Caco-2 (cell line): ENCODE data around the gene TTC7B. TPM values are rescaled to one million over a fixed set of nuclear protein-coding genes. Genes with fewer than 3 reads are reported as not detected.
"Not testable (repeated sequence)": the region's sequence is repeated elsewhere in the genome, so short reads cannot be mapped to it uniquely, and the experiment has no call there.

Experiments
- BruUV-seq: library from RNA; stranded (reverse); fragments of 400-500 nt; replicated peaks from 2 replicates; lab custom pipeline; 2021; lab: Mats Ljungman, UMichigan
- CTCF ChIA-PET: fragments of 300-600 bp; sonication (Branson Sonifier 250); formaldehyde crosslinking; loops from one replicate; lab custom pipeline; 2022; ENCODE audit warnings: antibody characterized with exemption; lab: Charles Lee
- POLR2A ChIA-PET: fragments of 300-600 bp; sonication (Branson Sonifier 250); formaldehyde crosslinking; loops from one replicate; lab custom pipeline; 2022; ENCODE audit warnings: antibody characterized with exemption; lab: Charles Lee
- DNase-seq, 2 experiments: peaks; one replicate each; pipeline versions ENCODE4 v3.0.0 to v3.0.0-alpha.2; 2020 to 2022
- H3K27me3 ChIP-seq: replicated peaks from 2 replicates; pipeline ENCODE4 v1.6.0; 2011; ENCODE audit warnings: low read length; ENCODE audit not compliant: control insufficient read depth, insufficient read depth
- H3K36me3 ChIP-seq: 2 replicates; pipeline ENCODE4 v1.5.1; 2011; ENCODE audit warnings: low read length; ENCODE audit not compliant: control insufficient read depth, insufficient read depth
- H3K4me1 ChIP-seq: fragments of 250-450 bp; sonication (Bioruptor Pico); 2 replicates; pipeline ENCODE4 v1.5.1; 2020; ENCODE audit warnings: mild to moderate bottlenecking
- H3K4me3 ChIP-seq: 2 replicates; pipeline ENCODE4 v1.5.1; 2011; ENCODE audit warnings: low read depth, mild to moderate bottlenecking, control low read depth, low read length
- H3K9me3 ChIP-seq: fragments of 250-450 bp; sonication (Bioruptor Pico); 2 replicates; pipeline ENCODE4 v1.5.1; 2020; ENCODE audit warnings: mild to moderate bottlenecking, moderate library complexity
- H3K27ac Mint-ChIP-seq: one replicate; pipeline ENCODE4 v1.8.0; 2022; ENCODE audit warnings: mixed read lengths; ENCODE audit not compliant: unreplicated experiment
- H3K27me3 Mint-ChIP-seq: one replicate; pipeline ENCODE4 v1.8.0; 2022; ENCODE audit warnings: mixed read lengths; ENCODE audit not compliant: insufficient read depth, unreplicated experiment
- H3K36me3 Mint-ChIP-seq: one replicate; pipeline ENCODE4 v1.8.0; 2022; ENCODE audit warnings: mild to moderate bottlenecking, mixed read lengths; ENCODE audit not compliant: insufficient read depth, unreplicated experiment
- H3K4me1 Mint-ChIP-seq: one replicate; pipeline ENCODE4 v1.8.0; 2022; ENCODE audit warnings: low read depth, mixed read lengths; ENCODE audit not compliant: unreplicated experiment
- H3K4me3 Mint-ChIP-seq: one replicate; pipeline ENCODE4 v1.8.0; 2022; ENCODE audit warnings: mild to moderate bottlenecking, moderate library complexity, mixed read lengths; ENCODE audit not compliant: unreplicated experiment
- H3K9me3 Mint-ChIP-seq: one replicate; pipeline ENCODE4 v1.8.0; 2022; ENCODE audit warnings: mixed read lengths; ENCODE audit not compliant: unreplicated experiment
- intact Hi-C: fragments of 100-400 bp; cut with micrococcal nuclease; formaldehyde crosslinking; loops from one replicate; pipeline ENCODE4 v1.10.0; 2022; ENCODE audit not compliant: unreplicated experiment
- total RNA-seq: library from RNA; stranded (reverse); gene quantifications from 2 replicates; pipeline ENCODE4 v1.2.3, GENCODE V29; 2022
- TF ChIP-seq, protein P1 (sequence below), 2 experiments: fragments of 200-600 bp in 1 of 2; IDR thresholded peaks; 1 replicate in 1 of 2; 2 replicates in 1 of 2; pipeline versions ENCODE4 v1.5.1 to v1.8.0; 2011 to 2022; ENCODE audit warnings: antibody characterized with exemption in 1 of 2, control low read depth in 1 of 2, inconsistent platforms in 1 of 2, low read depth in 1 of 2, low read length in 1 of 2, mild to moderate bottlenecking in 1 of 2, moderate library complexity in 1 of 2; ENCODE audit not compliant: insufficient read depth in 1 of 2, severe bottlenecking in 1 of 2, unreplicated experiment in 1 of 2

Gene TTC7B
- total RNA-seq, 1 experiment from 2014 or later = 28.5 TPM

DNA sequence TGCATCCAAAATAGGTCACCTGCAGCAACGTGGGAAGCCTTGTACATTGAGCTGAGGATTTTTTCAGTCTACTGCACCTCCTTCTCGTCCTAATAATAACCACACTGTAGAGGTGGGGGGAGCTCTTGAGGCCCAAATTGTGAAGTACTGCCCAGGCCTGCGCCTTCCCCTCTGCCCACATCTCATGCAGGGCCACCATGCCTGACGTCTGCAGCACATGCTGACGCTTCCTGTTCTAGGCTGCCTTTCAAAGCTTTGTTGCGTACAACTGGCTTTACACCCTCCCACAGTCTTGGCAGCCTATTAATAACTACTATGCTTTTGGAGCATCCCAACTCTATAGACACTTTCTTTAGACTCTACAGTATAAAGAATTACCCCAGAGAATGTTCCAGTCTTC lies 26.5 kb upstream of the TTC7B start:
- Histone ChIP-seq H3K4me1 (no peaks in the 10 kb centered on the region), H3K27me3 (no peaks in the 10 kb centered on the region), H3K4me3 (no peak overlapping the region), H3K9me3 (no peaks in the 10 kb centered on the region), H3K36me3 (no peaks in the 10 kb centered on the region)
- H3K27me3 Mint-ChIP-seq = no peaks in the 10 kb centered on the region
- POLR2A ChIA-PET = no interaction called here
- H3K9me3 Mint-ChIP-seq = no peaks in the 10 kb centered on the region
- no peaks in the 10 kb centered on the region for H3K36me3 Mint-ChIP-seq
- intact Hi-C loops = no loop called here
- no peak overlapping the region for H3K27ac Mint-ChIP-seq
- DNase-seq = no peak
- no peaks in the 10 kb centered on the region for H3K4me1 Mint-ChIP-seq
- no TSS peak for BruUV-seq
- CTCF ChIA-PET = no interaction called here
- no peak overlapping the region for H3K4me3 Mint-ChIP-seq
- TF ChIP-seq, protein P1, sequence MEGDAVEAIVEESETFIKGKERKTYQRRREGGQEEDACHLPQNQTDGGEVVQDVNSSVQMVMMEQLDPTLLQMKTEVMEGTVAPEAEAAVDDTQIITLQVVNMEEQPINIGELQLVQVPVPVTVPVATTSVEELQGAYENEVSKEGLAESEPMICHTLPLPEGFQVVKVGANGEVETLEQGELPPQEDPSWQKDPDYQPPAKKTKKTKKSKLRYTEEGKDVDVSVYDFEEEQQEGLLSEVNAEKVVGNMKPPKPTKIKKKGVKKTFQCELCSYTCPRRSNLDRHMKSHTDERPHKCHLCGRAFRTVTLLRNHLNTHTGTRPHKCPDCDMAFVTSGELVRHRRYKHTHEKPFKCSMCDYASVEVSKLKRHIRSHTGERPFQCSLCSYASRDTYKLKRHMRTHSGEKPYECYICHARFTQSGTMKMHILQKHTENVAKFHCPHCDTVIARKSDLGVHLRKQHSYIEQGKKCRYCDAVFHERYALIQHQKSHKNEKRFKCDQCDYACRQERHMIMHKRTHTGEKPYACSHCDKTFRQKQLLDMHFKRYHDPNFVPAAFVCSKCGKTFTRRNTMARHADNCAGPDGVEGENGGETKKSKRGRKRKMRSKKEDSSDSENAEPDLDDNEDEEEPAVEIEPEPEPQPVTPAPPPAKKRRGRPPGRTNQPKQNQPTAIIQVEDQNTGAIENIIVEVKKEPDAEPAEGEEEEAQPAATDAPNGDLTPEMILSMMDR (IDR thresholded peaks at IDR 0.05; ENCODE audit: insufficient read depth in 1 of 2, low read depth in 1 of 2, low read length in 1 of 2, severe bottlenecking in 1 of 2, unreplicated experiment in 1 of 2) = no peak

DNA sequence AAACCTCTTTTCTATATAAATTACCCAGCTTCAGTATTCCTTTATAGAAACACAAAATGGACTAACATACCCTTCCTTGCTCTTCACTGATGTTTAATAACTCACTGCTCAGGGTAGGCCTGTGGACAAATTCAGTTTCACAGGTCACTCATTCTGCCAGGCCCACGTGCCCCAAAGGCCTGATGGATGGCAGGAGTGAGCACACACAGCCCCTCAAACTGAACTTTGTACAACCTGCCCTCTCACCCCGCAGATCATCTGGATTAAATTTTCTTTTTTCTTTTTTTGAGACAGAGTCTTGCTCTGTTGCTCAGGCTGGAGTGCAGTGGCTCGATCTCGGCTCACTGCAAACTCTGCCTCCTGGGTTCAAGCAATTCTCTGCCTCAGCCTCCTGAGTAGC lies 24.4 kb upstream of the TTC7B start:
- DNase-seq, H3K4me1 ChIP-seq, H3K4me1 Mint-ChIP-seq, H3K4me3 Mint-ChIP-seq, H3K27ac Mint-ChIP-seq, POLR2A ChIA-PET, BruUV-seq, intact Hi-C loops, H3K27me3 Mint-ChIP-seq, CTCF ChIA-PET, H3K9me3 ChIP-seq, H3K4me3 ChIP-seq, H3K36me3 ChIP-seq, H3K36me3 Mint-ChIP-seq, H3K27me3 ChIP-seq, H3K9me3 Mint-ChIP-seq: not testable (repeated sequence)

DNA sequence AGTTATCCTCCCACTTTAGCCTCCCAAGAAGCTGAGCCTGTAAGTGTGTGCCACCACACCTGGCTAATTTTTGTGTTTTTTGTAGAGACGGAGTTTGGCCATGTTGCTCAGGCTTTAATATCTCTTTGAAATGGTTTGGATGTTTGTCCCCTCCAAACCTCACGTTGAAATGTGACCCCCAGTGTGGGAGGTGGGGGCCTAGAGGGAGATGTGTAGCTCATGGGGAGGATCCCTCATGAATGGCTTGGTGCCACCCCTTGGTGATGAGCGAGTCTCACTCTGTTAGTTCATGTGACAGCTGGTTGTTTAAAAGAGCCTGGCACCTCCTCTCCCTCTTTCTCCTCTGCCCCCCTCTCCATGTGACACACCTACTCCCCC lies 23.6 kb upstream of the TTC7B start:
- BruUV-seq = no TSS peak

More for the DNA sequence above, 23.6 kb upstream of the TTC7B start:
- ChIA-PET POLR2A (no interaction called here), CTCF (no interaction called here)
- no peak overlapping the region for H3K27ac Mint-ChIP-seq
- intact Hi-C loops = no loop called here
- Histone ChIP-seq H3K9me3 (no peaks in the 10 kb centered on the region), H3K4me1 (no peaks in the 10 kb centered on the region), H3K4me3 (no peak overlapping the region), H3K27me3 (no peaks in the 10 kb centered on the region), H3K36me3 (no peaks in the 10 kb centered on the region)
- no peaks in the 10 kb centered on the region for H3K4me1 Mint-ChIP-seq
- no peaks in the 10 kb centered on the region for H3K36me3 Mint-ChIP-seq
- no peaks in the 10 kb centered on the region for H3K9me3 Mint-ChIP-seq
- H3K27me3 Mint-ChIP-seq = no peaks in the 10 kb centered on the region
- DNase-seq = no peak
- no peak overlapping the region for H3K4me3 Mint-ChIP-seq
- TF ChIP-seq, protein P1 (IDR thresholded peaks at IDR 0.05; ENCODE audit: insufficient read depth in 1 of 2, low read depth in 1 of 2, low read length in 1 of 2, severe bottlenecking in 1 of 2, unreplicated experiment in 1 of 2) = no peak
